Measurements from ENCODE around the gene HSD11B2. TPM values are rescaled to one million over a fixed set of nuclear protein-coding genes. Genes with fewer than 3 reads are reported as not detected.

Gene HSD11B2
- total RNA-seq, 1 experiment from 2014 or later = 33.5 TPM

DNA sequence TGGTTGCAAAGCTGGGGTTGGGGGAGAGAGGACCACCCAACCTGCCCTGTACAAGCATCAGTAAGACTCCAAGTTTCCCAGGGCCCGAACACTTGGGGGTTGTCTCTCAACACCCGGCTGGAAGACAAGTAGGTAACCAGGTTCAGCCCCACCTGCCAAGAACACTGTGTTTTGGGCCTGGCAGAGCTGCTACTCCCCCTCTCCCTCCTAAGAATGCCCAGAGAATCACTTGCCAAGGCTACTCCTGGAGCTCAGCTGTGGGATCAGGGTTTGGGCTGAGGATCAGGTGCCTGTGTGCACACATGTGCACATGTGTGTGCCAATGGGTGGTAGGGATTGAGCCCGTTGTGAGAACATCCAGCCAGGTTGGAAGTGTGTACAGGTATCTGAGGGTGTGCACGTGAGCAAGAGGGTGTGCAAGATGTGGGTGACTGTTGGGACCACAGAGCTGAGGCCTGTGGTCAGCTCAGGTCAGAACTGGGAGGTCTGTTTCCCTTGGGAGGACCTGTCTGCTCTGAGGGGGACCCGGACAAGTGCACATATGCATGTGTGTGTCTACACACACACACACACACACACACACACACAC is 2.3 kb downstream of the HSD11B2 start:
- Histone ChIP-seq H2AK5ac (ENCODE audit: insufficient read length, low read length) (no peak overlapping the region), H3T11ph (ENCODE audit: low read length) (no peak overlapping the region), H3K79me1 (ENCODE audit: insufficient read depth, low read depth, low read length, poor library complexity, severe bottlenecking) (no peaks in the 10 kb centered on the region), H2AFZ (ENCODE audit: low read length) (no peak overlapping the region), H2BK15ac (ENCODE audit: low read depth, low read length) (no peak overlapping the region), H3K4ac (ENCODE audit: low read depth, low read length) (no peak overlapping the region), H4K8ac (replicated peaks; ENCODE audit: insufficient read length, low read depth, low read length) (no peak overlapping the region), H3K9me3 (ENCODE audit: control insufficient read depth, low read depth, low read length) (no peaks in the 10 kb centered on the region), H4K20me1 (ENCODE audit: control insufficient read depth, insufficient read depth, insufficient read length) (no peaks in the 10 kb centered on the region), H2BK5ac (ENCODE audit: insufficient read length, low read length) (no peak overlapping the region), H4K91ac (ENCODE audit: insufficient read length, low read depth, low read length) (no peak overlapping the region), H3K18ac (ENCODE audit: insufficient read length, low read depth, low read length) (no peak overlapping the region), H3K27ac (ENCODE audit: insufficient read length, low read depth, low read length) (no peak overlapping the region), H3K23me2 (ENCODE audit: insufficient read length, low read depth, low read length, poor library complexity, severe bottlenecking) (peaks cover 17% of the 10 kb centered on the region), H4K5ac (ENCODE audit: insufficient read length, low read depth, low read length) (no peak overlapping the region), H3K14ac (ENCODE audit: insufficient read depth, low read length) (no peak overlapping the region), H3K56ac (ENCODE audit: insufficient read length, low read depth, low read length) (no peak overlapping the region), H2BK12ac (ENCODE audit: insufficient read length, low read depth, low read length) (no peak overlapping the region), H2BK20ac (ENCODE audit: low read depth, low read length, poor library complexity, severe bottlenecking) (no peak overlapping the region), H3K23ac (ENCODE audit: insufficient read length, low read depth, low read length) (no peak overlapping the region), H2BK120ac (ENCODE audit: low read depth, low read length, poor library complexity, severe bottlenecking) (no peak overlapping the region), H3K9ac (ENCODE audit: extremely low read depth, insufficient read length, low read length) (no peak overlapping the region), H3K27me3 (ENCODE audit: insufficient read depth, low read length) (no peaks in the 10 kb centered on the region; the same call in 1 of the 2 replicates), H3K4me1 (ENCODE audit: insufficient read depth, low read length) (peaks cover 10% of the 10 kb centered on the region; the same call in 1 of the 2 replicates), H3K4me2 (ENCODE audit: insufficient read depth, insufficient read length, low read length) (peak overlapping the region; percentile 58), H3K79me2 (ENCODE audit: insufficient read depth, low read length) (no peaks in the 10 kb centered on the region; the same call in 1 of the 2 replicates)
- Mint-ChIP-seq H3K9me3 (no peaks in the 10 kb centered on the region), H3K27me3 (ENCODE audit: low read depth) (peaks cover 16% of the 10 kb centered on the region), H3K4me1 (peaks cover 43 to 45% of the 10 kb centered on the region in 2 experiments), H3K36me3 (ENCODE audit: insufficient read depth in 1 of 3, low read depth in 3 of 3) (peaks cover 4 to 24% (median 14%) of the 10 kb centered on the region in 3 experiments; a peak in 6 of 7 replicates), H3K4me3 (peak overlapping the region; percentile 55 to 74; a peak in 4 of 5 replicates), H3K27ac (peak overlapping the region in 1 of 3 experiments; percentile 89; a peak in 1 of 7 replicates)
- TF ChIP-seq, protein P1, sequence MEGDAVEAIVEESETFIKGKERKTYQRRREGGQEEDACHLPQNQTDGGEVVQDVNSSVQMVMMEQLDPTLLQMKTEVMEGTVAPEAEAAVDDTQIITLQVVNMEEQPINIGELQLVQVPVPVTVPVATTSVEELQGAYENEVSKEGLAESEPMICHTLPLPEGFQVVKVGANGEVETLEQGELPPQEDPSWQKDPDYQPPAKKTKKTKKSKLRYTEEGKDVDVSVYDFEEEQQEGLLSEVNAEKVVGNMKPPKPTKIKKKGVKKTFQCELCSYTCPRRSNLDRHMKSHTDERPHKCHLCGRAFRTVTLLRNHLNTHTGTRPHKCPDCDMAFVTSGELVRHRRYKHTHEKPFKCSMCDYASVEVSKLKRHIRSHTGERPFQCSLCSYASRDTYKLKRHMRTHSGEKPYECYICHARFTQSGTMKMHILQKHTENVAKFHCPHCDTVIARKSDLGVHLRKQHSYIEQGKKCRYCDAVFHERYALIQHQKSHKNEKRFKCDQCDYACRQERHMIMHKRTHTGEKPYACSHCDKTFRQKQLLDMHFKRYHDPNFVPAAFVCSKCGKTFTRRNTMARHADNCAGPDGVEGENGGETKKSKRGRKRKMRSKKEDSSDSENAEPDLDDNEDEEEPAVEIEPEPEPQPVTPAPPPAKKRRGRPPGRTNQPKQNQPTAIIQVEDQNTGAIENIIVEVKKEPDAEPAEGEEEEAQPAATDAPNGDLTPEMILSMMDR (conservative IDR thresholded peaks at IDR 0.05) = no peak
- WGBS (ENCODE audit: extremely low coverage, insufficient read length, low lambda C conversion rate) = no CpG with 5 or more reads among the region's 5 CpGs
- DNase-seq = no peak

Data from H9 (cell line).